K562 (cell line): Measurements from ENCODE around the gene DDX54. TPM values are rescaled to one million over a fixed set of nuclear protein-coding genes. Genes with fewer than 3 reads are reported as not detected.

Source experiments
- ATAC-seq: fragments of 200-7000 bp; cut with Tn5 transposase; 3 replicates; pipeline ENCODE4 v1.9.1; 2020; ENCODE audit warnings: moderate library complexity
- BruUV-seq: library from RNA; stranded (reverse); fragments of 400-500 nt; replicated peaks from 2 replicates; lab custom pipeline; 2021; lab: Mats Ljungman, UMichigan
- CTCF ChIA-PET: fragments of 300-600 bp; formaldehyde crosslinking; extraction: SDS; loops from one replicate; lab custom pipeline; 2021; ENCODE audit warnings: low intra/inter-chr PET ratio; lab: Yijun Ruan, JAX
- POLR2A ChIA-PET: fragments of 300-600, 350-650 bp; sonication (Branson Sonifier 250); formaldehyde crosslinking; extraction: SDS; loops from one replicate; lab custom pipeline; 2021; ENCODE audit warnings: antibody characterized with exemption, inconsistent platforms; lab: Yijun Ruan, JAX
- DNase-seq, 4 experiments: peaks; one replicate each; pipeline versions ENCODE4 v3.0.0 to v3.0.0-alpha.2; 2011 to 2018; ENCODE audit warnings: low spot score in 3 of 4, mixed read lengths in 3 of 4; ENCODE audit errors: extremely low read depth in 1 of 4
- FAIRE-seq: peaks from 2 replicates; lab custom pipeline; 2011; peaks lifted over from hg19 to GRCh38; lab: Jason Lieb, UNC
- H2AFZ ChIP-seq: 2 replicates; pipeline ENCODE4 v1.6.0; 2011; ENCODE audit warnings: low read depth, low read length, control low read depth, inconsistent platforms
- H3K27ac ChIP-seq: fragments of 200-600 bp; 3 replicates; pipeline ENCODE4 v1.8.0; 2011; ENCODE audit warnings: low read depth, mild to moderate bottlenecking, control low read depth, inconsistent platforms, low read length, moderate library complexity, mixed read lengths; ENCODE audit errors: extremely low read depth
- H3K27me3 ChIP-seq, 2 experiments: fragments of 300-600 bp in 1 of 2; 2 replicates in 1 of 2; 3 replicates in 1 of 2; pipeline versions ENCODE4 v1.6.0 to v1.8.0; 2011; ENCODE audit warnings: inconsistent platforms in 2 of 2, low read length in 2 of 2, mild to moderate bottlenecking in 1 of 2, mixed read lengths in 1 of 2, moderate library complexity in 1 of 2; ENCODE audit not compliant: control insufficient read depth in 2 of 2, insufficient read depth in 2 of 2
- H3K36me3 ChIP-seq: fragments of 300-600 bp; 3 replicates; pipeline ENCODE4 v1.8.0; 2011; ENCODE audit warnings: mild to moderate bottlenecking, low read length, inconsistent platforms; ENCODE audit not compliant: control insufficient read depth, insufficient read depth
- H3K4me1 ChIP-seq, 2 experiments: fragments of 200-600 bp in 1 of 2; replicated peaks in 1 of 2; 2 replicates in 1 of 2; 3 replicates in 1 of 2; pipeline versions ENCODE4 v1.5.1 to v1.8.0; 2011; ENCODE audit warnings: inconsistent platforms in 2 of 2, low read length in 2 of 2, mild to moderate bottlenecking in 1 of 2, mixed read lengths in 1 of 2, moderate library complexity in 1 of 2; ENCODE audit not compliant: control insufficient read depth in 2 of 2, insufficient read depth in 2 of 2
- H3K4me2 ChIP-seq: 2 replicates; pipeline ENCODE4 v1.6.1; 2011; ENCODE audit warnings: low read length, control low read depth, inconsistent platforms, mixed read lengths; ENCODE audit not compliant: insufficient read depth
- H3K4me3 ChIP-seq: fragments of 200-600 bp; sonication (generic), shearing (Covaris generic); 2 replicates; pipeline ENCODE4 v1.5.1; 2016; ENCODE audit warnings: control low read depth, inconsistent platforms
- H3K79me2 ChIP-seq: fragments of 200-600 bp; 3 replicates; pipeline ENCODE4 v1.8.0; 2011; ENCODE audit warnings: low read length, inconsistent platforms; ENCODE audit not compliant: control insufficient read depth, insufficient read depth
- H3K9ac ChIP-seq, 2 experiments: 2 replicates each; pipeline versions ENCODE4 v1.6.0 to v1.6.1; 2011; ENCODE audit warnings: low read depth in 2 of 2, low read length in 2 of 2, control low read depth in 1 of 2, inconsistent platforms in 1 of 2, mild to moderate bottlenecking in 1 of 2, mixed read lengths in 1 of 2; ENCODE audit not compliant: insufficient read depth in 1 of 2
- H3K9me1 ChIP-seq: one replicate; pipeline ENCODE4 v1.6.0; 2011; ENCODE audit warnings: inconsistent platforms, mild to moderate bottlenecking, low read length, moderate library complexity; ENCODE audit not compliant: control insufficient read depth, insufficient read depth
- H3K9me3 ChIP-seq: replicated peaks from 2 replicates; pipeline ENCODE4 v1.5.1; 2011; ENCODE audit warnings: low read depth, low read length, inconsistent platforms; ENCODE audit not compliant: control insufficient read depth, insufficient read depth
- H4K20me1 ChIP-seq: replicated peaks from 2 replicates; pipeline ENCODE4 v1.6.1; 2011; ENCODE audit warnings: low read length, inconsistent platforms, mixed read lengths; ENCODE audit not compliant: control insufficient read depth, insufficient read depth
- KDM1A ChIP-seq, 2 experiments: fragments of 450-650 bp; IDR thresholded peaks; 2 replicates each; pipeline ENCODE4 v1.6.1; 2016; ENCODE audit warnings: mild to moderate bottlenecking in 2 of 2
- MECOM ChIP-seq: fragments of 250-450 bp; sonication (Bioruptor Pico); IDR thresholded peaks from 2 replicates; pipeline ENCODE4 v1.8.0; 2022; ENCODE audit warnings: inconsistent platforms
- RB1 ChIP-seq: fragments of 450-650 bp; IDR thresholded peaks from 2 replicates; pipeline ENCODE4 v1.6.1; 2017; ENCODE audit warnings: low read depth, mild to moderate bottlenecking
- RFX1 ChIP-seq: fragments of 450-650 bp; IDR thresholded peaks from 2 replicates; pipeline ENCODE4 v1.6.1; 2016; ENCODE audit warnings: mild to moderate bottlenecking, moderate library complexity
- STAT6 ChIP-seq: sonication (generic); formaldehyde crosslinking; IDR thresholded peaks from 2 replicates; pipeline ENCODE4 v1.8.1; 2023; ENCODE audit warnings: mild to moderate bottlenecking, missing genetic modification reagents
- YY1 ChIP-seq, 3 experiments: IDR thresholded peaks; 2 replicates each; pipeline ENCODE4 v1.6.1; 2011; ENCODE audit warnings: low read length in 2 of 3, mild to moderate bottlenecking in 2 of 3, moderate library complexity in 2 of 3, borderline replicate concordance in 1 of 3, control low read depth in 1 of 3, low read depth in 1 of 3; ENCODE audit not compliant: insufficient read depth in 3 of 3, insufficient replicate concordance in 2 of 3, control insufficient read depth in 1 of 3, insufficient read length in 1 of 3; ENCODE audit errors: extremely low read depth in 1 of 3
- ZFP36 ChIP-seq: fragments of 150-350 bp; IDR thresholded peaks from 2 replicates; pipeline ENCODE4 v1.6.1; 2018; ENCODE audit warnings: low read length, low read depth; ENCODE audit not compliant: partially characterized antibody
- ZNF707 ChIP-seq: fragments of 250-450 bp; sonication (Bioruptor Pico); conservative IDR thresholded peaks from 2 replicates; pipeline ENCODE4 v1.8.0; 2022; ENCODE audit warnings: inconsistent platforms, mild to moderate bottlenecking, moderate library complexity
- WGBS: fragments of 100-300 bp; shearing (Covaris generic); methylation state at CpG from one replicate; pipeline ENCODE4 v1.1.6; 2016; ENCODE audit warnings: low coverage, mixed read lengths; ENCODE audit not compliant: insufficient coverage; ENCODE audit errors: missing lambda C conversion rate; 5-methylcytosine and 5-hydroxymethylcytosine counted together
- in situ Hi-C: fragments of 300-500 bp; cut with MboI; formaldehyde crosslinking; loops from 4 replicates; pipeline ENCODE4 v1.15.0; 2018; ENCODE audit warnings: inconsistent platforms, mixed read lengths
- intact Hi-C: fragments of 100-400 bp; cut with micrococcal nuclease; formaldehyde crosslinking; loops from 2 replicates; pipeline ENCODE4 v1.14.2; 2022
- polyA plus RNA-seq, 8 experiments: library from polyadenylated mRNA; depleted of rRNA in 4 of 8; stranded (reverse) in 5 of 8; unstranded in 3 of 8; fragments of >200 nt; fragmentation: Nextera tagmentation in 2 of 8; fragmentation: Illumina TruSeq in 1 of 8; extraction: Ambion mirVana in 2 of 8; extraction: Trizol in 1 of 8; gene quantifications; 2 replicates each; pipeline versions ENCODE4 v1.2.1 to v1.2.3, GENCODE V29; 2011 to 2014; ENCODE audit warnings: inconsistent platforms in 1 of 8, missing spikeins in 1 of 8
- total RNA-seq, 7 experiments: library from RNA; depleted of rRNA in 6 of 7; stranded (reverse); fragments of >200 nt in 6 of 7; fragmentation: Illumina TruSeq in 2 of 7; extraction: Trizol in 2 of 7; gene quantifications; 2 replicates each; pipeline versions ENCODE4 v1.2.1 to v1.2.3, GENCODE V29; 2011 to 2021; ENCODE audit warnings: low replicate concordance in 1 of 7

DDX54 gene
- total and polyA plus RNA-seq, 9 of the 15 experiments (the other 6 are each of a cell fraction or from before 2014, with no cell fraction given), result 1.4 to 135 (median 51.4) TPM

- TF ChIP-seq YY1 (IDR thresholded peaks at IDR 0.05; ENCODE audit: borderline replicate concordance in 1 of 3, control insufficient read depth in 1 of 3, extremely low read depth in 1 of 3, insufficient read depth in 3 of 3, insufficient read length in 1 of 3, insufficient replicate concordance in 2 of 3, low read depth in 1 of 3, low read length in 2 of 3) (peak in 1 of 3 experiments; percentile 36), MECOM (no peak)
Observed at GRCh38 chr12:113130457-113131135, 54.7 kb downstream of the DDX54 start (continued).

GRCh38 chr12:113129664-113130456, 55.4 kb downstream of the DDX54 start:
- Histone ChIP-seq H3K27me3 (peaks cover 0 to 7% of the 10 kb centered on the region in 2 experiments; a peak in 2 of 5 replicates), H3K27ac (no peak overlapping the region), H3K9me1 (no peaks in the 10 kb centered on the region), H3K9ac (no peak overlapping the region), H3K79me2 (no peaks in the 10 kb centered on the region), H3K36me3 (no peaks in the 10 kb centered on the region), H3K4me2 (no peak overlapping the region), H4K20me1 (no peaks in the 10 kb centered on the region; the same call in 1 of the 2 replicates), H3K9me3 (no peaks in the 10 kb centered on the region), H2AFZ (no peak overlapping the region), H3K4me1 (peaks cover 0 to 17% of the 10 kb centered on the region in 2 experiments; a peak in 2 of 5 replicates), H3K4me3 (no peak overlapping the region)
- CTCF ChIA-PET, result no interaction called here
- DNase-seq (no peak), FAIRE-seq (no peak), ATAC-seq (no peak)
- in situ Hi-C loops (no loop called here), intact Hi-C loops (no loop called here)
- 30% methylated on average over 13 of the region's 17 CpGs for WGBS
- BruUV-seq, result no TSS peak
- POLR2A ChIA-PET, result interaction anchor here (0.5 to 1.0 kb wide), 5 partner anchors 13 to 783 kb away, joined by 3 to 5 read pairs (median 3); no protein-coding TSS in a partner anchor
- TF ChIP-seq ZFP36 (peak; percentile 51), STAT6 (no peak), KDM1A (IDR thresholded peaks at IDR 0.05) (peak in 1 of 2 experiments; percentile 6; a peak in 1 of 4 replicates), RFX1 (peak; percentile 59), RB1 (no peak), ZNF707 (CRISPR knock-in tag) (no peak)
